HL-60 (cell line): Measurements from ENCODE around the gene EMD.

Source experiments
- CTCF ChIP-seq: IDR thresholded peaks from one replicate; pipeline ENCODE4 v1.5.1; 2011; ENCODE audit warnings: low read length, control low read depth, inconsistent platforms; ENCODE audit not compliant: insufficient read depth
- SPI1 ChIP-seq: IDR thresholded peaks from 2 replicates; pipeline ENCODE4 v1.6.1; 2012; ENCODE audit warnings: low read depth, mild to moderate bottlenecking, borderline replicate concordance

GRCh38 chrX:154349979-154350378, 29.1 kb upstream of the EMD start:
- no peak for TF ChIP-seq CTCF
- TF ChIP-seq SPI1, result no peak
